ENCODE results near the gene BCL2L11.

Gene BCL2L11

GRCh38 chr2:111176388-111176787 is 55.7 kb downstream of the BCL2L11 start:
- TF ChIP-seq GATA3 (IDR thresholded peaks at IDR 0.05; ENCODE audit: low read depth, low read length) (no peak), GATA2 (IDR thresholded peaks at IDR 0.05; ENCODE audit: low read depth, low read length) (no peak)

GRCh38 chr2:111176867-111177266 is 56.2 kb downstream of the BCL2L11 start:
- TF ChIP-seq GATA3 (IDR thresholded peaks at IDR 0.05; ENCODE audit: low read depth, low read length) (no peak), GATA2 (IDR thresholded peaks at IDR 0.05; ENCODE audit: low read depth, low read length) (no peak)

GRCh38 chr2:111178296-111178695 is 57.6 kb downstream of the BCL2L11 start:
- TF ChIP-seq GATA2 (IDR thresholded peaks at IDR 0.05; ENCODE audit: low read depth, low read length): no peak
- TF ChIP-seq GATA3 (IDR thresholded peaks at IDR 0.05; ENCODE audit: low read depth, low read length): no peak

- TF ChIP-seq GATA2 (IDR thresholded peaks at IDR 0.05; ENCODE audit: low read depth, low read length) (no peak), GATA3 (IDR thresholded peaks at IDR 0.05; ENCODE audit: low read depth, low read length) (no peak)
Measured at GRCh38 chr2:111178730-111179405, 58.2 kb downstream of the BCL2L11 start.

- TF ChIP-seq GATA2 (IDR thresholded peaks at IDR 0.05; ENCODE audit: low read depth, low read length) (no peak), GATA3 (IDR thresholded peaks at IDR 0.05; ENCODE audit: low read depth, low read length) (no peak)
Measured at GRCh38 chr2:111182121-111182520, 61.4 kb downstream of the BCL2L11 start.

- TF ChIP-seq GATA2 (IDR thresholded peaks at IDR 0.05; ENCODE audit: low read depth, low read length) (no peak), GATA3 (IDR thresholded peaks at IDR 0.05; ENCODE audit: low read depth, low read length) (no peak)
Measured at GRCh38 chr2:111182740-111183139, 62.0 kb downstream of the BCL2L11 start.

- TF ChIP-seq GATA3 (IDR thresholded peaks at IDR 0.05; ENCODE audit: low read depth, low read length) (no peak), GATA2 (IDR thresholded peaks at IDR 0.05; ENCODE audit: low read depth, low read length) (no peak)
Measured at GRCh38 chr2:111184725-111185310, 64.1 kb downstream of the BCL2L11 start.

GRCh38 chr2:111185361-111186022 is 64.8 kb downstream of the BCL2L11 start:
- TF ChIP-seq GATA3 (IDR thresholded peaks at IDR 0.05; ENCODE audit: low read depth, low read length) (no peak), GATA2 (IDR thresholded peaks at IDR 0.05; ENCODE audit: low read depth, low read length) (no peak)

GRCh38 chr2:111186121-111186715 is 65.5 kb downstream of the BCL2L11 start:
- TF ChIP-seq GATA3 (IDR thresholded peaks at IDR 0.05; ENCODE audit: low read depth, low read length): no peak
- TF ChIP-seq GATA2 (IDR thresholded peaks at IDR 0.05; ENCODE audit: low read depth, low read length): no peak

GRCh38 chr2:111186933-111187332 is 66.2 kb downstream of the BCL2L11 start:
- no peak for TF ChIP-seq GATA3 (IDR thresholded peaks at IDR 0.05; ENCODE audit: low read depth, low read length)
- no peak for TF ChIP-seq GATA2 (IDR thresholded peaks at IDR 0.05; ENCODE audit: low read depth, low read length)

GRCh38 chr2:111188681-111189080 is 68.0 kb downstream of the BCL2L11 start:
- TF ChIP-seq GATA3 (IDR thresholded peaks at IDR 0.05; ENCODE audit: low read depth, low read length): no peak

- TF ChIP-seq GATA2 (IDR thresholded peaks at IDR 0.05; ENCODE audit: low read depth, low read length): no peak
- no peak for TF ChIP-seq GATA3 (IDR thresholded peaks at IDR 0.05; ENCODE audit: low read depth, low read length)
Measured at GRCh38 chr2:111189106-111189505, 68.4 kb downstream of the BCL2L11 start.

GRCh38 chr2:111190816-111191540 is 70.3 kb downstream of the BCL2L11 start:
- TF ChIP-seq GATA2 (IDR thresholded peaks at IDR 0.05; ENCODE audit: low read depth, low read length) (no peak), GATA3 (IDR thresholded peaks at IDR 0.05; ENCODE audit: low read depth, low read length) (no peak)

GRCh38 chr2:111191877-111192276 is 71.2 kb downstream of the BCL2L11 start:
- no peak for TF ChIP-seq GATA2 (IDR thresholded peaks at IDR 0.05; ENCODE audit: low read depth, low read length)
- TF ChIP-seq GATA3 (IDR thresholded peaks at IDR 0.05; ENCODE audit: low read depth, low read length): no peak
